HepG2 (cell line): ENCODE measurements around the gene DDAH1. TPM values are rescaled to one million over a fixed set of nuclear protein-coding genes. Genes with fewer than 3 reads are reported as not detected.

Experiments
- ADNP ChIP-seq: sonication (generic); formaldehyde crosslinking; IDR thresholded peaks from 2 replicates; pipeline ENCODE4 v1.4.0; 2020; ENCODE audit warnings: missing genetic modification reagents
- GATAD2A ChIP-seq: IDR thresholded peaks from 2 replicates; pipeline ENCODE4 v1.6.1; 2016
- HNRNPUL1 ChIP-seq: fragments of 200-400 bp; formaldehyde crosslinking; IDR thresholded peaks from 2 replicates; pipeline ENCODE4 v1.6.1; 2017; ENCODE audit warnings: low read depth, mild to moderate bottlenecking, low read length, moderate library complexity
- JUND ChIP-seq: sonication (generic); formaldehyde crosslinking; IDR thresholded peaks from 2 replicates; pipeline ENCODE4 v1.8.0; 2022; ENCODE audit warnings: mild to moderate bottlenecking, missing genetic modification reagents
- MIXL1 ChIP-seq: IDR thresholded peaks from 2 replicates; pipeline ENCODE4 v1.6.1; 2016
- MTF1 ChIP-seq: sonication (generic); formaldehyde crosslinking; IDR thresholded peaks from 2 replicates; pipeline ENCODE4 v1.5.0; 2020; ENCODE audit warnings: missing genetic modification reagents
- MXI1 ChIP-seq: IDR thresholded peaks from 3 replicates; pipeline ENCODE4 v1.6.1; 2012; ENCODE audit warnings: low read depth, low read length, inconsistent platforms, borderline replicate concordance
- NCOA1 ChIP-seq: sonication (generic); formaldehyde crosslinking; IDR thresholded peaks from 2 replicates; pipeline ENCODE4 v1.9.0; 2021; ENCODE audit warnings: missing genetic modification reagents
- RORA ChIP-seq: sonication (generic); formaldehyde crosslinking; IDR thresholded peaks from 2 replicates; pipeline ENCODE4 v1.5.0; 2020; ENCODE audit warnings: mild to moderate bottlenecking, missing genetic modification reagents, moderate library complexity
- ZNF160 ChIP-seq: sonication (generic); formaldehyde crosslinking; IDR thresholded peaks from 2 replicates; pipeline ENCODE4 v1.8.0; 2022; ENCODE audit warnings: mild to moderate bottlenecking, inconsistent platforms, missing genetic modification reagents
- ZNF205 ChIP-seq: IDR thresholded peaks from 2 replicates; pipeline ENCODE4 v1.6.1; 2018; ENCODE audit warnings: missing biosample characterization, missing genetic modification reagents
- ZNF274 ChIP-seq: sonication (generic); formaldehyde crosslinking; IDR thresholded peaks from 2 replicates; pipeline ENCODE4 v1.5.1; 2020; ENCODE audit warnings: mild to moderate bottlenecking, missing genetic modification reagents
- ZNF317 ChIP-seq: sonication (generic); formaldehyde crosslinking; IDR thresholded peaks from 2 replicates; pipeline ENCODE4 v1.5.0; 2020; ENCODE audit warnings: mild to moderate bottlenecking, missing genetic modification reagents
- ZNF34 ChIP-seq: sonication (generic); formaldehyde crosslinking; IDR thresholded peaks from 2 replicates; pipeline ENCODE4 v1.4.0; 2020; ENCODE audit warnings: mild to moderate bottlenecking, missing genetic modification reagents, borderline replicate concordance
- ZNF367 ChIP-seq: sonication (generic); formaldehyde crosslinking; IDR thresholded peaks from 2 replicates; pipeline ENCODE4 v1.4.0; 2020; ENCODE audit warnings: missing genetic modification reagents, borderline replicate concordance
- ZNF670 ChIP-seq: sonication (generic); formaldehyde crosslinking; IDR thresholded peaks from 2 replicates; pipeline ENCODE4 v1.8.0; 2022; ENCODE audit warnings: mild to moderate bottlenecking, missing genetic modification reagents, borderline replicate concordance
- ZZZ3 ChIP-seq: sonication (generic); formaldehyde crosslinking; IDR thresholded peaks from 2 replicates; pipeline ENCODE4 v1.4.0; 2020; ENCODE audit warnings: missing genetic modification reagents, mild to moderate bottlenecking, borderline replicate concordance
- polyA plus RNA-seq, 8 experiments: library from polyadenylated mRNA; depleted of rRNA in 3 of 8; stranded (reverse) in 7 of 8; unstranded in 1 of 8; fragments of >200 nt; fragmentation: Illumina TruSeq in 4 of 8; extraction: Trizol in 4 of 8; gene quantifications; 2 replicates each; pipeline versions ENCODE4 v1.2.1 to v1.2.3, GENCODE V29; 2011 to 2016; ENCODE audit warnings: low read depth in 4 of 8, missing spikeins in 1 of 8, mixed read lengths in 1 of 8; ENCODE audit not compliant: insufficient read depth in 1 of 8
- total RNA-seq, 5 experiments: library from RNA; depleted of rRNA; stranded (reverse); fragments of >200 nt; fragmentation: Illumina TruSeq; extraction: Trizol; gene quantifications; 2 replicates each; pipeline ENCODE4 v1.2.3, GENCODE V29; 2016; ENCODE audit warnings: low read depth in 1 of 5
- TF ChIP-seq, protein P1 (sequence below): sonication (generic); formaldehyde crosslinking; IDR thresholded peaks from 2 replicates; pipeline ENCODE4 v1.4.0; 2020; ENCODE audit warnings: missing genetic modification reagents
- TF ChIP-seq, protein P2 (sequence below): IDR thresholded peaks from 2 replicates; pipeline ENCODE4 v1.6.1; 2016; ENCODE audit warnings: missing compliant biosample characterization, missing genetic modification reagents, borderline replicate concordance
- TF ChIP-seq, protein P3 (sequence below): sonication (generic); formaldehyde crosslinking; IDR thresholded peaks from 2 replicates; pipeline ENCODE4 v1.4.0; 2020; ENCODE audit warnings: mild to moderate bottlenecking, missing genetic modification reagents
- TF ChIP-seq, protein P4 (sequence below): sonication (generic); formaldehyde crosslinking; IDR thresholded peaks from 2 replicates; pipeline ENCODE4 v1.4.0; 2020; ENCODE audit warnings: missing genetic modification reagents
- TF ChIP-seq, protein P5 (sequence below): sonication (generic); formaldehyde crosslinking; IDR thresholded peaks from 2 replicates; pipeline ENCODE4 v1.4.0; 2020; ENCODE audit warnings: missing genetic modification reagents
- TF ChIP-seq, protein P6 (sequence below), 2 experiments: fragments of 450-650 bp in 1 of 2; sonication (generic) in 1 of 2; formaldehyde crosslinking; IDR thresholded peaks; 2 replicates each; pipeline versions ENCODE4 v1.5.0 to v1.8.0; 2020 to 2022; ENCODE audit warnings: mild to moderate bottlenecking in 1 of 2, missing genetic modification reagents in 1 of 2
- TF ChIP-seq, protein P7 (sequence below): IDR thresholded peaks from 2 replicates; pipeline ENCODE4 v1.6.1; 2016; ENCODE audit warnings: missing compliant biosample characterization, missing genetic modification reagents, borderline replicate concordance

DDAH1 gene
- total and polyA plus RNA-seq, 2 of the 13 experiments (the other 11 are each of a cell fraction or from before 2014, with no cell fraction given), result 39.7 to 64.4 TPM

DNA sequence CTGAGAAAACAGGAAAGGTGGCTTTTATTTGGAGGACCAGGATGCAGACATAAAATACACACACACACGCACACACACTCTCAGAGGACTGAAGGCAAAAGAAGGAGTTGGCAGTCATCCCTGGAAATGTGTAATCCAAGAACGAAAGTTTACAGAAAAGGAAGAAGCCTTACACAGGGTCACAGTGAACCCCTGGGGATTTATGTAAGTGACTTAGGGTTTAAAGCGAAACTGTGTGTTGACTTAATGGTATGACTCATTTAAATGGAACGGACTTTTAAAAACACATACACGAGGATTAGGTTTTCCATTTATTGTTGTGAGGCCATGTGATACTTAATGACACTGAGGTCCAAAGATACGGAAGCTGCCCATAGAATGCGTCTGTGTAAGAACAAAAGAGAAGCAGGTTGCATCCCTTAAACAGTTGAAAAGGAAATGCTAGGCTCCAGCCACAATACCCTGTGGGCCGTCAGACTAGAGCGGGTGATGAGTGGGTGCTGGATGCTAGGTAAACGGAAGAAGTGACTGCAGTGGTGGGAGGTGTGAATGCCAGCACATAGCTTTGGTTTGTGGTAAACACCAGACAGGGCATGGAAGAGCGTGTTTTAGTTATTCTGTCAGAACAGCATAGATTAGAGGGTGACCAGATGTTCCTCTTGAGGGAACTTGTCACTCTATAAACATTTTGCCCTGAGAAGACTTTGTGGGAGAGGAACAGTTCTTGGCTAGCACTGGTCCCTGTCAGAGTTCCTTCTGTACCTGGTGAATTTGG, 166.9 kb downstream of the DDAH1 start (continued):
- TF ChIP-seq, protein P1, sequence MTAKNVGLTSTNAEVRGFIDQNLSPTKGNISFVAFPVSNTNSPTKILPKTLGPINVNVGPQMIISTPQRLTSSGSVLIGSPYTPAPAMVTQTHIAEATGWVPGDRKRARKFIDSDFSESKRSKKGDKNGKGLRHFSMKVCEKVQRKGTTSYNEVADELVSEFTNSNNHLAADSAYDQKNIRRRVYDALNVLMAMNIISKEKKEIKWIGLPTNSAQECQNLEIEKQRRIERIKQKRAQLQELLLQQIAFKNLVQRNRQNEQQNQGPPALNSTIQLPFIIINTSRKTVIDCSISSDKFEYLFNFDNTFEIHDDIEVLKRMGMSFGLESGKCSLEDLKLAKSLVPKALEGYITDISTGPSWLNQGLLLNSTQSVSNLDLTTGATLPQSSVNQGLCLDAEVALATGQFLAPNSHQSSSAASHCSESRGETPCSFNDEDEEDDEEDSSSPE, result no peak
- no peak for TF ChIP-seq ZNF160 (CRISPR knock-in tag)
- no peak for TF ChIP-seq MTF1 (CRISPR knock-in tag)
- no peak for TF ChIP-seq ZNF274 (CRISPR knock-in tag)
- TF ChIP-seq ZNF317 (CRISPR knock-in tag), result no peak
- TF ChIP-seq, protein P2, sequence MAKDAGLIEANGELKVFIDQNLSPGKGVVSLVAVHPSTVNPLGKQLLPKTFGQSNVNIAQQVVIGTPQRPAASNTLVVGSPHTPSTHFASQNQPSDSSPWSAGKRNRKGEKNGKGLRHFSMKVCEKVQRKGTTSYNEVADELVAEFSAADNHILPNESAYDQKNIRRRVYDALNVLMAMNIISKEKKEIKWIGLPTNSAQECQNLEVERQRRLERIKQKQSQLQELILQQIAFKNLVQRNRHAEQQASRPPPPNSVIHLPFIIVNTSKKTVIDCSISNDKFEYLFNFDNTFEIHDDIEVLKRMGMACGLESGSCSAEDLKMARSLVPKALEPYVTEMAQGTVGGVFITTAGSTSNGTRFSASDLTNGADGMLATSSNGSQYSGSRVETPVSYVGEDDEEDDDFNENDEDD (CRISPR knock-in tag), result no peak; the same call in 1 of the 2 replicates
- peak; percentile 62; the same call in 1 of the 2 replicates for TF ChIP-seq JUND
- no peak for TF ChIP-seq ZNF34 (CRISPR knock-in tag)
- TF ChIP-seq, protein P3, sequence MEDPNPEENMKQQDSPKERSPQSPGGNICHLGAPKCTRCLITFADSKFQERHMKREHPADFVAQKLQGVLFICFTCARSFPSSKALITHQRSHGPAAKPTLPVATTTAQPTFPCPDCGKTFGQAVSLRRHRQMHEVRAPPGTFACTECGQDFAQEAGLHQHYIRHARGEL (CRISPR knock-in tag), result no peak
- no peak for TF ChIP-seq ZNF367 (CRISPR knock-in tag)
- no peak for TF ChIP-seq MIXL1 (CRISPR knock-in tag)
- TF ChIP-seq, protein P4, sequence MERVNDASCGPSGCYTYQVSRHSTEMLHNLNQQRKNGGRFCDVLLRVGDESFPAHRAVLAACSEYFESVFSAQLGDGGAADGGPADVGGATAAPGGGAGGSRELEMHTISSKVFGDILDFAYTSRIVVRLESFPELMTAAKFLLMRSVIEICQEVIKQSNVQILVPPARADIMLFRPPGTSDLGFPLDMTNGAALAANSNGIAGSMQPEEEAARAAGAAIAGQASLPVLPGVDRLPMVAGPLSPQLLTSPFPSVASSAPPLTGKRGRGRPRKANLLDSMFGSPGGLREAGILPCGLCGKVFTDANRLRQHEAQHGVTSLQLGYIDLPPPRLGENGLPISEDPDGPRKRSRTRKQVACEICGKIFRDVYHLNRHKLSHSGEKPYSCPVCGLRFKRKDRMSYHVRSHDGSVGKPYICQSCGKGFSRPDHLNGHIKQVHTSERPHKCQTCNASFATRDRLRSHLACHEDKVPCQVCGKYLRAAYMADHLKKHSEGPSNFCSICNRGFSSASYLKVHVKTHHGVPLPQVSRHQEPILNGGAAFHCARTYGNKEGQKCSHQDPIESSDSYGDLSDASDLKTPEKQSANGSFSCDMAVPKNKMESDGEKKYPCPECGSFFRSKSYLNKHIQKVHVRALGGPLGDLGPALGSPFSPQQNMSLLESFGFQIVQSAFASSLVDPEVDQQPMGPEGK (CRISPR knock-in tag), result no peak
- TF ChIP-seq, protein P5, sequence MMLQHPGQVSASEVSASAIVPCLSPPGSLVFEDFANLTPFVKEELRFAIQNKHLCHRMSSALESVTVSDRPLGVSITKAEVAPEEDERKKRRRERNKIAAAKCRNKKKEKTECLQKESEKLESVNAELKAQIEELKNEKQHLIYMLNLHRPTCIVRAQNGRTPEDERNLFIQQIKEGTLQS (CRISPR knock-in tag), result peak; percentile 60; the same call in 1 of the 2 replicates
- TF ChIP-seq, protein P6, sequence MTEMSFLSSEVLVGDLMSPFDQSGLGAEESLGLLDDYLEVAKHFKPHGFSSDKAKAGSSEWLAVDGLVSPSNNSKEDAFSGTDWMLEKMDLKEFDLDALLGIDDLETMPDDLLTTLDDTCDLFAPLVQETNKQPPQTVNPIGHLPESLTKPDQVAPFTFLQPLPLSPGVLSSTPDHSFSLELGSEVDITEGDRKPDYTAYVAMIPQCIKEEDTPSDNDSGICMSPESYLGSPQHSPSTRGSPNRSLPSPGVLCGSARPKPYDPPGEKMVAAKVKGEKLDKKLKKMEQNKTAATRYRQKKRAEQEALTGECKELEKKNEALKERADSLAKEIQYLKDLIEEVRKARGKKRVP (CRISPR knock-in tag; IDR thresholded peaks at IDR 0.05), result no peak
- no peak for TF ChIP-seq ZZZ3 (CRISPR knock-in tag)
- no peak for TF ChIP-seq ZNF205
- TF ChIP-seq NCOA1 (CRISPR knock-in tag), result no peak
- no peak for TF ChIP-seq RORA (CRISPR knock-in tag)
- 0 out of 2 replicates have a peak, but pooled peaks have one; percentile 49 for TF ChIP-seq ZNF670 (CRISPR knock-in tag)
- TF ChIP-seq, protein P7, sequence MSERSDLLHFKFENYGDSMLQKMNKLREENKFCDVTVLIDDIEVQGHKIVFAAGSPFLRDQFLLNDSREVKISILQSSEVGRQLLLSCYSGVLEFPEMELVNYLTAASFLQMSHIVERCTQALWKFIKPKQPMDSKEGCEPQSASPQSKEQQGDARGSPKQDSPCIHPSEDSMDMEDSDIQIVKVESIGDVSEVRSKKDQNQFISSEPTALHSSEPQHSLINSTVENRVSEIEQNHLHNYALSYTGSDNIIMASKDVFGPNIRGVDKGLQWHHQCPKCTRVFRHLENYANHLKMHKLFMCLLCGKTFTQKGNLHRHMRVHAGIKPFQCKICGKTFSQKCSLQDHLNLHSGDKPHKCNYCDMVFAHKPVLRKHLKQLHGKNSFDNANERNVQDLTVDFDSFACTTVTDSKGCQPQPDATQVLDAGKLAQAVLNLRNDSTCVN, result no peak
- TF ChIP-seq MXI1, result peak; percentile 41; the same call in 1 of the 3 replicates
- peak; percentile 62 for TF ChIP-seq GATAD2A
- no peak for TF ChIP-seq HNRNPUL1
- no peak for TF ChIP-seq ADNP
